SIG-M5 treated with dmso at 0.1 percent for 504 hours (cell line): ENCODE data around the gene DZIP1.
A peak's percentile ranks its signal among the peaks of the same experiment; 100 is the strongest.

Experiments
- DNase-seq: peaks from one replicate; lab custom pipeline; 2025; ENCODE audit not compliant: unreplicated experiment; lab: John Stamatoyannopoulos, UW

The DZIP1 gene

GRCh38 chr13:95552208-95552538 lies 92.3 kb downstream of the DZIP1 start:
- no peak for DNase-seq

GRCh38 chr13:95547531-95548167 lies 96.9 kb downstream of the DZIP1 start:
- DNase-seq: no peak

GRCh38 chr13:95546919-95547318 lies 97.6 kb downstream of the DZIP1 start:
- no peak for DNase-seq

- no peak for DNase-seq
Observed at GRCh38 chr13:95544293-95544692, 100.2 kb downstream of the DZIP1 start.

- DNase-seq: no peak
Observed at GRCh38 chr13:95541911-95542474, 102.5 kb downstream of the DZIP1 start.

GRCh38 chr13:95541308-95541707 lies 103.2 kb downstream of the DZIP1 start:
- DNase-seq: no peak

- no peak for DNase-seq
Observed at GRCh38 chr13:95540888-95541287, 103.6 kb downstream of the DZIP1 start.

- DNase-seq: peak; percentile 34
Observed at GRCh38 chr13:95536632-95537241, 107.8 kb downstream of the DZIP1 start.

GRCh38 chr13:95535243-95535642 lies 109.3 kb downstream of the DZIP1 start:
- peak; percentile 11 for DNase-seq

GRCh38 chr13:95533545-95534160 lies 110.9 kb downstream of the DZIP1 start:
- no peak for DNase-seq

GRCh38 chr13:95530178-95530577 lies 114.3 kb downstream of the DZIP1 start:
- DNase-seq: peak; percentile 14
